ENCODE results near the gene KCNK3. TPM values are rescaled to one million over a fixed set of nuclear protein-coding genes. Genes with fewer than 3 reads are reported as not detected.

KCNK3 gene
- total and polyA plus RNA-seq, 2 donors (not counting 1 experiment from before 2014, with no cell fraction given) = not detected

DNA sequence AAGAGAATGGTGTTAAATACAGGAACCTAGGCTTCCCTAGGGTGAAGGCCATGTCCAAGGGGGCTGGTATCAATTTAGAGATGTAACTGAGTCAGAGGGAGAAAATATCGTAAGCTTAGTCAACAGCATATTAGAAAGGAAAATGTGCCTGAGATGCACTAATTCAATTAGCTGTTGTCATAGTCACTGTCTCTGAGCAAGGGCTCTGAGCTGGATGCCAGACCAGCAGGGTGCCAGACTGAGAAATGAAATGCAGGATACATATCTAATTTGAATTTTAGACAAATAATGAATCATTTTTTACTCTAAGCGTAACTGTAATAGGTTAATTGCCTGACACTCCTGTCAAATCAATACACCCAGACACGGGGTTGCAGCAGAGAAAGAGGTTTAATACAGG lies 60.1 kb downstream of the KCNK3 start:
- H3K4me1 ChIP-seq (ENCODE audit: control insufficient read depth in 2 of 2, insufficient read depth in 2 of 2, low read length in 2 of 2) = peaks cover 0 to 8% of the 10 kb centered on the region in 2 donors
- Mint-ChIP-seq H3K4me3 (no peak overlapping the region), H3K27ac (no peak overlapping the region), H3K9me3 (ENCODE audit: insufficient read depth) (no peaks in the 10 kb centered on the region), H3K27me3 (no peaks in the 10 kb centered on the region), H3K4me1 (peaks cover 14% of the 10 kb centered on the region)
- H3K27me3 ChIP-seq (replicated peaks in 1 of 4; ENCODE audit: control extremely low read depth in 1 of 4, control insufficient read depth in 3 of 4, insufficient read depth in 4 of 4, low read length in 3 of 4) = no peaks in the 10 kb centered on the region
- no peaks in the 10 kb centered on the region for H3K79me2 ChIP-seq (ENCODE audit: control insufficient read depth, insufficient read depth, low read length)
- intact Hi-C loops (cut with micrococcal nuclease) = no loop called here
- TF ChIP-seq, protein P1, sequence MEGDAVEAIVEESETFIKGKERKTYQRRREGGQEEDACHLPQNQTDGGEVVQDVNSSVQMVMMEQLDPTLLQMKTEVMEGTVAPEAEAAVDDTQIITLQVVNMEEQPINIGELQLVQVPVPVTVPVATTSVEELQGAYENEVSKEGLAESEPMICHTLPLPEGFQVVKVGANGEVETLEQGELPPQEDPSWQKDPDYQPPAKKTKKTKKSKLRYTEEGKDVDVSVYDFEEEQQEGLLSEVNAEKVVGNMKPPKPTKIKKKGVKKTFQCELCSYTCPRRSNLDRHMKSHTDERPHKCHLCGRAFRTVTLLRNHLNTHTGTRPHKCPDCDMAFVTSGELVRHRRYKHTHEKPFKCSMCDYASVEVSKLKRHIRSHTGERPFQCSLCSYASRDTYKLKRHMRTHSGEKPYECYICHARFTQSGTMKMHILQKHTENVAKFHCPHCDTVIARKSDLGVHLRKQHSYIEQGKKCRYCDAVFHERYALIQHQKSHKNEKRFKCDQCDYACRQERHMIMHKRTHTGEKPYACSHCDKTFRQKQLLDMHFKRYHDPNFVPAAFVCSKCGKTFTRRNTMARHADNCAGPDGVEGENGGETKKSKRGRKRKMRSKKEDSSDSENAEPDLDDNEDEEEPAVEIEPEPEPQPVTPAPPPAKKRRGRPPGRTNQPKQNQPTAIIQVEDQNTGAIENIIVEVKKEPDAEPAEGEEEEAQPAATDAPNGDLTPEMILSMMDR (IDR thresholded peaks at IDR 0.05) = no peak
- TF ChIP-seq EZH2 (IDR thresholded peaks at IDR 0.05; ENCODE audit: borderline replicate concordance, insufficient read depth, low read depth, low read length, poor library complexity, severe bottlenecking) = no peak
- no peak overlapping the region for H3K9ac ChIP-seq (ENCODE audit: low read length)
- H3K9me3 ChIP-seq (ENCODE audit: control extremely low read depth in 1 of 3, control insufficient read depth in 2 of 3, insufficient read depth in 1 of 3, low read length in 2 of 3) = no peaks in the 10 kb centered on the region
- ATAC-seq (ENCODE audit: low read depth) = no peak
- no peak overlapping the region for H2AFZ ChIP-seq (ENCODE audit: insufficient read depth, low read depth, low read length, poor library complexity, severe bottlenecking)
- POLR2A ChIA-PET = no interaction called here
- no peaks in the 10 kb centered on the region for H4K20me1 ChIP-seq (ENCODE audit: control insufficient read depth, insufficient read depth, low read length, poor library complexity, severe bottlenecking)
- WGBS (ENCODE audit: insufficient coverage) = 83% methylated on average over 1 of the region's 3 CpGs
- no peak for DNase-seq
- no peak overlapping the region for H3K4me3 ChIP-seq (ENCODE audit: control extremely low read depth in 1 of 5, extremely low read depth in 1 of 5, insufficient read depth in 1 of 5, low read depth in 2 of 5, low read length in 4 of 5)
- H3K4me2 ChIP-seq (replicated peaks; ENCODE audit: low read depth, low read length, poor library complexity, severe bottlenecking) = no peak overlapping the region
- H3K36me3 ChIP-seq (replicated peaks in 1 of 2; ENCODE audit: control extremely low read depth in 1 of 2, control insufficient read depth in 1 of 2, extremely low read depth in 1 of 2, insufficient read depth in 2 of 2, low read length in 1 of 2) = no peaks in the 10 kb centered on the region
- no peak overlapping the region for H3K27ac ChIP-seq (ENCODE audit: low read length in 2 of 2)
- CTCF ChIA-PET = interaction anchor here (0.9 to 2.0 kb wide), 2 partner anchors 10 to 27 kb away, joined by 4 to 7 read pairs; no protein-coding TSS in a partner anchor

- Histone ChIP-seq H3K4me2 (replicated peaks; ENCODE audit: low read depth, low read length, poor library complexity, severe bottlenecking) (no peak overlapping the region), H2AFZ (ENCODE audit: insufficient read depth, low read depth, low read length, poor library complexity, severe bottlenecking) (no peak overlapping the region), H3K9ac (ENCODE audit: low read length) (no peak overlapping the region), H3K27me3 (replicated peaks in 1 of 4; ENCODE audit: control extremely low read depth in 1 of 4, control insufficient read depth in 3 of 4, insufficient read depth in 4 of 4, low read length in 3 of 4) (no peaks in the 10 kb centered on the region), H3K36me3 (replicated peaks in 1 of 2; ENCODE audit: control extremely low read depth in 1 of 2, control insufficient read depth in 1 of 2, extremely low read depth in 1 of 2, insufficient read depth in 2 of 2, low read length in 1 of 2) (no peaks in the 10 kb centered on the region), H3K79me2 (ENCODE audit: control insufficient read depth, insufficient read depth, low read length) (no peaks in the 10 kb centered on the region), H3K9me3 (ENCODE audit: control extremely low read depth in 1 of 3, control insufficient read depth in 2 of 3, insufficient read depth in 1 of 3, low read length in 2 of 3) (no peaks in the 10 kb centered on the region), H3K27ac (ENCODE audit: low read length in 2 of 2) (no peak overlapping the region), H3K4me1 (ENCODE audit: control insufficient read depth in 2 of 2, insufficient read depth in 2 of 2, low read length in 2 of 2) (peaks cover 0 to 8% of the 10 kb centered on the region in 2 donors), H3K4me3 (ENCODE audit: control extremely low read depth in 1 of 5, extremely low read depth in 1 of 5, insufficient read depth in 1 of 5, low read depth in 2 of 5, low read length in 4 of 5) (no peak overlapping the region), H4K20me1 (ENCODE audit: control insufficient read depth, insufficient read depth, low read length, poor library complexity, severe bottlenecking) (no peaks in the 10 kb centered on the region)
- CTCF ChIA-PET = interaction anchor here (1.9 kb wide), 1 partner anchor 9 kb away, joined by 8 read pairs; no protein-coding TSS in a partner anchor
- WGBS (ENCODE audit: insufficient coverage) = 80% methylated on average over 1 of the region's 4 CpGs
- TF ChIP-seq, protein P1 (IDR thresholded peaks at IDR 0.05) = no peak
- TF ChIP-seq EZH2 (IDR thresholded peaks at IDR 0.05; ENCODE audit: borderline replicate concordance, insufficient read depth, low read depth, low read length, poor library complexity, severe bottlenecking) = no peak
- intact Hi-C loops (cut with micrococcal nuclease) = no loop called here
- H3K9me3 Mint-ChIP-seq (ENCODE audit: insufficient read depth) = no peaks in the 10 kb centered on the region
- H3K27ac Mint-ChIP-seq = no peak overlapping the region
- no peak overlapping the region for H3K4me3 Mint-ChIP-seq
- POLR2A ChIA-PET = no interaction called here
- DNase-seq (no peak), ATAC-seq (ENCODE audit: low read depth) (no peak)
- H3K27me3 Mint-ChIP-seq = no peaks in the 10 kb centered on the region
- H3K4me1 Mint-ChIP-seq = peaks cover 14% of the 10 kb centered on the region
Measured at GRCh38 chr2:26754539-26754938, 62.0 kb downstream of the KCNK3 start.

Measured in B cell (primary cell).